Keratinocyte (primary cell): Measurements from ENCODE around the gene ANKDD1A. TPM values are rescaled to one million over a fixed set of nuclear protein-coding genes. Genes with fewer than 3 reads are reported as not detected.
A peak's percentile ranks its signal among the peaks of the same experiment; 100 is the strongest.

Source experiments
- DNase-seq: peaks from one replicate; pipeline ENCODE4 v3.0.0-alpha.2; 2011; ENCODE audit warnings: low read depth, missing footprints, low spot score
- FAIRE-seq: peaks from 2 replicates; lab custom pipeline; 2011; peaks lifted over from hg19 to GRCh38; lab: Jason Lieb, UNC
- H2AFZ ChIP-seq: 2 replicates; pipeline ENCODE4 v1.6.0; 2012; ENCODE audit warnings: low read length, control low read depth, inconsistent platforms; ENCODE audit not compliant: control insufficient read depth
- H3K27ac ChIP-seq: 2 replicates; pipeline ENCODE4 v1.5.1; 2011; ENCODE audit warnings: low read length; ENCODE audit not compliant: control insufficient read depth, insufficient read depth
- H3K27me3 ChIP-seq: 3 replicates; pipeline ENCODE4 v1.6.0; 2011; ENCODE audit warnings: low read length; ENCODE audit not compliant: control insufficient read depth, insufficient read depth; ENCODE audit errors: extremely low read depth
- H3K36me3 ChIP-seq, 2 experiments: 2 replicates in 1 of 2; 3 replicates in 1 of 2; pipeline ENCODE4 v1.5.1; 2011; ENCODE audit warnings: low read length in 2 of 2, mild to moderate bottlenecking in 1 of 2; ENCODE audit not compliant: control insufficient read depth in 2 of 2, insufficient read depth in 2 of 2; ENCODE audit errors: extremely low read depth in 1 of 2
- H3K4me1 ChIP-seq: 3 replicates; pipeline ENCODE4 v1.5.1; 2011; ENCODE audit warnings: low read length; ENCODE audit not compliant: control insufficient read depth, insufficient read depth; ENCODE audit errors: extremely low read depth
- H3K4me2 ChIP-seq: 3 replicates; pipeline ENCODE4 v1.6.0; 2011; ENCODE audit warnings: low read depth, low read length; ENCODE audit not compliant: control insufficient read depth, insufficient read depth; ENCODE audit errors: extremely low read depth
- H3K4me3 ChIP-seq, 3 experiments: fragments of 200-600 bp in 1 of 3; sonication (generic) in 1 of 3; 2 replicates in 2 of 3; 3 replicates in 1 of 3; pipeline ENCODE4 v1.5.1; 2011 to 2016; ENCODE audit warnings: low read length in 3 of 3, mild to moderate bottlenecking in 3 of 3, control low read depth in 2 of 3, inconsistent platforms in 1 of 3, low read depth in 1 of 3, mixed read lengths in 1 of 3, mixed run types in 1 of 3, moderate library complexity in 1 of 3; ENCODE audit not compliant: control insufficient read depth in 2 of 3, insufficient read depth in 2 of 3; ENCODE audit errors: extremely low read depth in 1 of 3
- H3K79me2 ChIP-seq: 2 replicates; pipeline ENCODE4 v1.6.0; 2012; ENCODE audit warnings: low read length; ENCODE audit not compliant: control insufficient read depth, insufficient read depth
- H3K9ac ChIP-seq: 3 replicates; pipeline ENCODE4 v1.6.0; 2011; ENCODE audit warnings: low read length; ENCODE audit not compliant: control insufficient read depth, insufficient read depth; ENCODE audit errors: extremely low read depth
- H3K9me1 ChIP-seq: 3 replicates; pipeline ENCODE4 v1.6.0; 2011; ENCODE audit warnings: low read length; ENCODE audit not compliant: control insufficient read depth, insufficient read depth; ENCODE audit errors: extremely low read depth
- H3K9me3 ChIP-seq: 2 replicates; pipeline ENCODE4 v1.5.1; 2012; ENCODE audit warnings: low read depth, low read length; ENCODE audit not compliant: control insufficient read depth
- H4K20me1 ChIP-seq: 3 replicates; pipeline ENCODE4 v1.6.0; 2011; ENCODE audit warnings: low read length; ENCODE audit not compliant: control insufficient read depth, insufficient read depth; ENCODE audit errors: extremely low read depth
- CTCF ChIP-seq, 3 experiments: IDR thresholded peaks in 1 of 3; conservative IDR thresholded peaks in 1 of 3; optimal IDR thresholded peaks in 1 of 3; 2 replicates in 2 of 3; 3 replicates in 1 of 3; pipeline versions ENCODE3 to v1.5.1; 2011; ENCODE audit warnings: low read length in 3 of 3, mild to moderate bottlenecking in 3 of 3, moderate library complexity in 2 of 3, control low read depth in 1 of 3, inconsistent platforms in 1 of 3; ENCODE audit not compliant: insufficient read depth in 2 of 3; ENCODE audit errors: extremely low read depth in 1 of 3
- EZH2 ChIP-seq: IDR thresholded peaks from one replicate; pipeline ENCODE4 v1.6.1; 2012; ENCODE audit warnings: inconsistent platforms, mild to moderate bottlenecking, low read length, moderate library complexity
- dilution Hi-C: fragments of 300-500 bp; cut with MboI; formaldehyde crosslinking; loops from one replicate; pipeline ENCODE4 v1.7.0; 2020; ENCODE audit warnings: low sequenced_read_pairs; ENCODE audit not compliant: extremely low pct_ligation_motif_present
- polyA plus RNA-seq, 5 experiments: library from polyadenylated mRNA; depleted of rRNA in 3 of 5; stranded (reverse) in 3 of 5; stranded (forward) in 1 of 5; unstranded in 1 of 5; fragments of >200 nt; gene quantifications; 1 replicate in 1 of 5; 2 replicates in 3 of 5; 3 replicates in 1 of 5; pipeline versions ENCODE4 v1.2.1 to v1.2.3, GENCODE V29; 2011 to 2012; ENCODE audit warnings: missing spikeins in 2 of 5, low read depth in 1 of 5, low replicate concordance in 1 of 5

The ANKDD1A gene
- polyA plus RNA-seq, 1 donor (not counting 4 experiments of a cell fraction or from before 2014, with no cell fraction given): 1.1 TPM

GRCh38 chr15:64883997-64884511 lies 27.6 kb upstream of the ANKDD1A start:
- Histone ChIP-seq H3K27me3 (no peaks in the 10 kb centered on the region), H3K27ac (peak overlapping the region; percentile 97), H3K9me3 (no peaks in the 10 kb centered on the region), H3K79me2 (no peaks in the 10 kb centered on the region), H3K4me3 (no peak overlapping the region), H3K4me1 (peaks cover 30% of the 10 kb centered on the region), H3K4me2 (peak overlapping the region; percentile 63), H3K36me3 (no peaks in the 10 kb centered on the region), H3K9ac (peak overlapping the region; percentile 72), H2AFZ (no peak overlapping the region), H3K9me1 (no peaks in the 10 kb centered on the region), H4K20me1 (no peaks in the 10 kb centered on the region)
- DNase-seq: peak; percentile 97
- TF ChIP-seq CTCF (optimal IDR thresholded peaks at IDR 0.05 in 1 of 3, IDR thresholded peaks at IDR 0.05 in 1 of 3, conservative IDR thresholded peaks at IDR 0.05 in 1 of 3; ENCODE audit: extremely low read depth in 1 of 3, insufficient read depth in 2 of 3, low read length in 3 of 3) (no peak), EZH2 (no peak)
- dilution Hi-C loops: no loop called here
- peak; percentile 70 for FAIRE-seq

GRCh38 chr15:64884679-64885078 lies 27.0 kb upstream of the ANKDD1A start:
- Histone ChIP-seq H3K4me1 (peaks cover 30% of the 10 kb centered on the region), H3K9me3 (no peaks in the 10 kb centered on the region), H3K36me3 (no peaks in the 10 kb centered on the region), H3K79me2 (no peaks in the 10 kb centered on the region), H3K27ac (peak overlapping the region; percentile 97), H3K27me3 (no peaks in the 10 kb centered on the region), H3K9me1 (no peaks in the 10 kb centered on the region), H3K4me3 (no peak overlapping the region), H4K20me1 (no peaks in the 10 kb centered on the region), H3K4me2 (no peak overlapping the region), H2AFZ (no peak overlapping the region), H3K9ac (no peak overlapping the region)
- TF ChIP-seq CTCF (optimal IDR thresholded peaks at IDR 0.05 in 1 of 3, IDR thresholded peaks at IDR 0.05 in 1 of 3, conservative IDR thresholded peaks at IDR 0.05 in 1 of 3; ENCODE audit: extremely low read depth in 1 of 3, insufficient read depth in 2 of 3, low read length in 3 of 3) (no peak), EZH2 (no peak)
- no peak for FAIRE-seq
- DNase-seq: no peak
- dilution Hi-C loops: no loop called here
